ENCODE measurements around the gene ASL. TPM values are rescaled to one million over a fixed set of nuclear protein-coding genes. Genes with fewer than 3 reads are reported as not detected.
"Not testable (repeated sequence)": the region's sequence is repeated elsewhere in the genome, so short reads cannot be mapped to it uniquely, and the experiment has no call there.

ASL gene
- total RNA-seq, 1 experiment from 2014 or later, result 57.3 TPM

DNA sequence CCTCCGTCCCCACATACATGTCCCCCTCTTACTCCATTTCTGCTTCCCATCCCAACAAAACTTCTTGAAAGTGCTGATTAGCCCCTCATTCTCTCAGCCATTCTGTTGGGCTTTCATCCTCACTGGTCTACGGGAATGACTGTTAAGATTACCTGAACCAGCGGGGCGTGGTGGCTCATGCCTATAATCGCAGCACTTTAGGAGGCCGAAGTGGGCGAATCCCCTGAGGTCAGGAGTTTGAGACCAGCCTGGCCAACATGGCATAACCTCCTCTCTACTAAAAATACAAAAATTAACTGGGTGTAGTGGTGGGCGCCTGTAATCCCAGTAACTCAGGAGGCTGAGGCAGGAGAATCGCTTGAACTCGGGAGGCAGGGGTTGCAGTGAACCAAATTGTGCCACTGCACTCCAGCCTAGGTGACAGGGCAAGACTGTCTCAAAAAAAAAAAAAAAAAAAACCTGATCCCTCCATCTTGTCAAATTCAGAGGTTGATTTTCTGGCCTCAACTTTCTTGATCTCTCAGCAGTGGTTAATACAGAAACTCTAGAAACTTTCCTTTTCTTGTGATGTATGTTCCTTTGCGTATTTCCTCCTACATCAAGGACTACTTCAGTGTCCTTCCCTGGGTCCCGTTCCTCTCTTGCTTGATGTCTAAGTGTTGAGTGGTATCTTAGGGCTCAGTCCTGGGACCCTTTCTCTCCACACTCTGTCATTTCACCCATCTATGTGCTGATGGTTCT, 41.2 kb downstream of the ASL start:
- not testable (repeated sequence) for H3K27ac ChIP-seq; H3K4me3 ChIP-seq; H3K27me3 ChIP-seq (replicated peaks); H3K9me3 ChIP-seq (replicated peaks); DNase-seq (ENCODE audit: low read depth in 1 of 2, low spot score in 2 of 2)
- H3K36me3 ChIP-seq, result peaks cover 25% of the 10 kb centered on the region
- peaks cover 17% of the 10 kb centered on the region for H3K4me1 ChIP-seq (replicated peaks)

GRCh38 chr7:66118603-66119002, 43.0 kb downstream of the ASL start:
- Histone ChIP-seq H3K36me3 (peaks cover 26% of the 10 kb centered on the region), H3K4me3 (no peak overlapping the region), H3K27me3 (replicated peaks) (no peaks in the 10 kb centered on the region), H3K4me1 (replicated peaks) (peaks cover 17% of the 10 kb centered on the region), H3K27ac (no peak overlapping the region), H3K9me3 (replicated peaks) (no peaks in the 10 kb centered on the region)
- no peak for DNase-seq (ENCODE audit: low read depth in 1 of 2, low spot score in 2 of 2)

DNA sequence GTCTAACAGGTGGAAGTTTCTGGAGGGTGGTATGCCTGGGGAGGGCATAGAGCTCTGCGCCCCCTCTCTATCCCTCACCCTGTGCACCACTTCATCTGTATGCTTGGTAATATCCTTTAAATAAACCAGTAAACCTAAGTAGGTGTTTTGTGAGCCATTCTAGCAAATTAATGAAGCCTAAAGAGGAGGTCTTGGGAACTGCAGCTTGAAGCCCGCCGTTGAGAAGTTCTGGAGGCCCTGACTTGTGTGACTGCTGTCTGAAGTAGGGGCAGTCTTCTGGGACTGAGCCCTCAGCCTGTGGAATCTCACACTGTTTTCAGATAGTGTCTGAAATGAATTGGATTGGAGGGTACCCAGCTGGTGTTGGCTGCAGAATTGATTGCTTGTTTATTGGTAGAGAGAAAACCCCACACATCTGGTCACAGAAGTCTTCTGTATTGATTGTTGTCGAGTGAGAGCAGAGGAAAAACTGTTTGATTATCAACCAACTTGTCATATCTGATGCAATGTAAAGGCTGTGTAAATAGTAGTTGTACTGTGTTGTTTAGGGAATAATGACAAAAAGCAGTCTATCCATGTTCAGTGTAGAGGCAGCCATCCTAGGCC, 43.7 kb downstream of the ASL start:
- Histone ChIP-seq H3K27ac (no peak overlapping the region), H3K4me1 (replicated peaks) (peaks cover 10% of the 10 kb centered on the region), H3K4me3 (no peak overlapping the region), H3K9me3 (replicated peaks) (no peaks in the 10 kb centered on the region), H3K27me3 (replicated peaks) (no peaks in the 10 kb centered on the region), H3K36me3 (peaks cover 26% of the 10 kb centered on the region)
- no peak for DNase-seq (ENCODE audit: low read depth in 1 of 2, low spot score in 2 of 2)

GRCh38 chr7:66123175-66123528, 47.5 kb downstream of the ASL start:
- H3K27me3 ChIP-seq (replicated peaks), result no peaks in the 10 kb centered on the region
- peaks cover 15% of the 10 kb centered on the region for H3K36me3 ChIP-seq
- no peak overlapping the region for H3K4me3 ChIP-seq
- no peak for DNase-seq (ENCODE audit: low read depth in 1 of 2, low spot score in 2 of 2)
- H3K4me1 ChIP-seq (replicated peaks), result 0 out of 2 replicates have a peak, but pooled peaks cover 3% of the 10 kb centered on the region
- H3K9me3 ChIP-seq (replicated peaks), result no peaks in the 10 kb centered on the region
- H3K27ac ChIP-seq, result no peak overlapping the region

GRCh38 chr7:66124569-66124861, 48.9 kb downstream of the ASL start:
- H3K27me3 ChIP-seq (replicated peaks); H3K4me3 ChIP-seq; DNase-seq (ENCODE audit: low read depth in 1 of 2, low spot score in 2 of 2); H3K4me1 ChIP-seq (replicated peaks); H3K27ac ChIP-seq; H3K9me3 ChIP-seq (replicated peaks): not testable (repeated sequence)
- H3K36me3 ChIP-seq, result peaks cover 18% of the 10 kb centered on the region

GRCh38 chr7:66125052-66125694, 49.6 kb downstream of the ASL start:
- H3K27ac ChIP-seq, result no peak overlapping the region
- peaks cover 19% of the 10 kb centered on the region; the same call in 1 of the 2 replicates for H3K36me3 ChIP-seq
- no peak for DNase-seq (ENCODE audit: low read depth in 1 of 2, low spot score in 2 of 2)
- 0 out of 2 replicates have a peak, but pooled peaks cover 3% of the 10 kb centered on the region for H3K4me1 ChIP-seq (replicated peaks)
- H3K4me3 ChIP-seq, result no peak overlapping the region
- H3K9me3 ChIP-seq (replicated peaks), result no peaks in the 10 kb centered on the region
- no peaks in the 10 kb centered on the region for H3K27me3 ChIP-seq (replicated peaks)

GRCh38 chr7:66125781-66126352, 50.2 kb downstream of the ASL start:
- H3K4me1 ChIP-seq (replicated peaks); H3K27me3 ChIP-seq (replicated peaks); DNase-seq (ENCODE audit: low read depth in 1 of 2, low spot score in 2 of 2); H3K27ac ChIP-seq; H3K9me3 ChIP-seq (replicated peaks); H3K4me3 ChIP-seq: not testable (repeated sequence)
- peaks cover 26% of the 10 kb centered on the region for H3K36me3 ChIP-seq

- not testable (repeated sequence) for H3K4me3 ChIP-seq; DNase-seq (ENCODE audit: low read depth in 1 of 2, low spot score in 2 of 2); H3K27me3 ChIP-seq (replicated peaks); H3K27ac ChIP-seq; H3K9me3 ChIP-seq (replicated peaks); H3K4me1 ChIP-seq (replicated peaks)
- H3K36me3 ChIP-seq, result peaks cover 29% of the 10 kb centered on the region
These were observed 51.6 kb downstream of the ASL start for GRCh38 chr7:66127172-66127571.

DNA sequence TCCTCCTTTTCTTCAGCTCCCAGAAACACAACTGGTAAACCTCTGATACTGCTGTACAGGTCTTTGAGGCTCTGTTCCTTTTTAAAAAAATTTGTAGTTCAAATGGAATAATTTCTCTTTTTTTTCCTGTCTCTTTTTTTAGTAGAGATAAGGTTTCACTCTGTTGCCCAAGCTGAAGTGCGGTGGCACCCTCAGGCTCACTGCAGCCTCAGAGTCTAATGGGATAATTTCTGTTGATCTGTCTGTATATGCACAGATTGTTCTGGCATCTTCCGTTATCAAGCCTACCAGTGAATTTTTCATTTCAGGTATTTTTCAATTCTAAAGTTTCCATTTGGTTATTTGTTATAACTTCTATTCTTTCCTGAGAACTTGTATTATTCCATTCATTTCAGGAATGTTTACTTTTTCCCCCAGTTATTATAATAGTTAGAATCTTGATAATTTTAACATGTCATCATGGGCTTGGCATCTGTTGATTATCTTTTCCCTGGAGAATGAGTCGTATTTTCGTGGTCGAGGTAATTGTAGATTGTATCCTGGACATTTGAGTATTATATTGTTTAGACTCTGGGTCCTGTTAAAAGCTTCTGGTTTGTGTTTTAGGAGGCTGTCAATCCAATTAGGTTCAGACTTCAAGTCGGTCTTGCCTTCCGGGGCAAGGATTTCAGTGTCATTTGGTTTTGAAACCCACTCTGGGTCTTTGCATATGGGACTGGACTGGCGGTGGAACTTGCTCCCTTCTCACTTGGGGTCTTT, 63.6 kb downstream of the ASL start:
- peak in 1 of 2 experiments; percentile 69 for DNase-seq (ENCODE audit: low read depth in 1 of 2, low spot score in 2 of 2)
- Histone ChIP-seq H3K27ac (peak overlapping the region; percentile 26; the same call in 1 of the 2 replicates), H3K27me3 (replicated peaks) (no peaks in the 10 kb centered on the region), H3K4me1 (replicated peaks) (peaks cover 21% of the 10 kb centered on the region), H3K4me3 (no peak overlapping the region), H3K36me3 (peaks cover 66% of the 10 kb centered on the region), H3K9me3 (replicated peaks) (no peaks in the 10 kb centered on the region)

- H3K4me1 ChIP-seq (replicated peaks), result peaks cover 21% of the 10 kb centered on the region
- DNase-seq (ENCODE audit: low read depth in 1 of 2, low spot score in 2 of 2), result peak in 1 of 2 experiments; percentile 34
- H3K27ac ChIP-seq, result no peak overlapping the region
These were observed 65.3 kb downstream of the ASL start for GRCh38 chr7:66140924-66141323.

DNA sequence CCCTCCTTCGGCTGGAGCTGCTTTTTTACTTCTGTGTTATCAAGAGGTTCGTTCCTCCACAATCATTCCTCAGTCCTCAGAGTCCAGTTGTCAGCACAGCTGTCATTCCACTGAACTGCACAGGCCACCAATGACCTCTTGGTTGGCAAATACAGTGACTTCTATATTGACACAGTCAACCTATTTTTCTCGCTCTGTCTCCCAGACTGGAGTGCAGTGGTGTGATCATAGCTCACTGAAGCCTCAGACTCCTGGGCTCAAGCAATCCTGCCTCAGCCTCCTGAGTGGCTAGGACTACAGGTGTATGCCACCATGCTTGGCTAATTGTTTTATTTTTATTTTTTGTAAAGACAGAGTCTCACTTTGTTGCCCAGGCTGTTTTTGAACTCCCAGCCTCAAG, 66.7 kb downstream of the ASL start:
- H3K27me3 ChIP-seq (replicated peaks), result no peaks in the 10 kb centered on the region
- no peak for DNase-seq (ENCODE audit: low read depth in 1 of 2, low spot score in 2 of 2)
- H3K4me1 ChIP-seq (replicated peaks), result peaks cover 28% of the 10 kb centered on the region
- H3K4me3 ChIP-seq, result no peak overlapping the region
- H3K27ac ChIP-seq, result no peak overlapping the region
- peaks cover 71% of the 10 kb centered on the region for H3K36me3 ChIP-seq
- no peaks in the 10 kb centered on the region for H3K9me3 ChIP-seq (replicated peaks)

More at GRCh38 chr7:66140924-66141323, 65.3 kb downstream of the ASL start:
- no peaks in the 10 kb centered on the region for H3K9me3 ChIP-seq (replicated peaks)
- no peaks in the 10 kb centered on the region for H3K27me3 ChIP-seq (replicated peaks)
- peaks cover 66% of the 10 kb centered on the region for H3K36me3 ChIP-seq
- no peak overlapping the region for H3K4me3 ChIP-seq

DNA sequence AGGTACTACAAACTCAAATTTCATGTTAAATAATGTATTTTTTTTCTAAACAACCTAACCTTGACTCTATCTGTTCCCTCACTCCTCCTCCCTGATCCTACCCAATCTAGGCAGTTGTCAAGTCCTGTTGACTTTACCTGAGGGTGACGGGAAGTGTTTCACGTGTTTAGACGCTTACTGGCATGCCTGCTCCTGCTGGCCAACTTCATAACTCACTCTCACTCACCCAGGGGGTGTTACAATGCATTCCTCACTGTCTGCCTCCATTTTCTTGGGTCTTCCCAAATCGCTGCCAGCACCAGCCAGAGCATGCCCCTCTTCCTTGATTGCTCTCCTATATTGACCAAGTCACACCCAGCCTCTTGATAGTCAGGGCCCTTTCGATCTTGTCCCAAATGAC, 67.4 kb downstream of the ASL start:
- Histone ChIP-seq H3K4me3 (no peak overlapping the region), H3K4me1 (replicated peaks) (peaks cover 35% of the 10 kb centered on the region), H3K36me3 (peaks cover 76% of the 10 kb centered on the region), H3K27me3 (replicated peaks) (no peaks in the 10 kb centered on the region), H3K9me3 (replicated peaks) (no peaks in the 10 kb centered on the region), H3K27ac (no peak overlapping the region)
- DNase-seq (ENCODE audit: low read depth in 1 of 2, low spot score in 2 of 2), result no peak
